Liver (tissue), 9 donors: ENCODE results near the gene TWSG1. TPM values are rescaled to one million over a fixed set of nuclear protein-coding genes. Genes with fewer than 3 reads are reported as not detected.

Experiments used
- DNase-seq: peaks from one replicate; pipeline ENCODE4 v3.0.0-alpha.2; 2017; ENCODE audit warnings: low spot score
- H3K27ac ChIP-seq, 2 donors: one replicate each; pipeline ENCODE4 v1.7.0; 2013; ENCODE audit warnings: inconsistent platforms in 2 of 2, low read length in 2 of 2, control low read depth in 1 of 2, low read depth in 1 of 2, mild to moderate bottlenecking in 1 of 2
- H3K27me3 ChIP-seq, 4 donors: one replicate each; pipeline versions ENCODE4 v1.6.1 to v1.7.0; 2013; ENCODE audit warnings: low read length in 3 of 4, inconsistent platforms in 1 of 4, mild to moderate bottlenecking in 1 of 4, moderate library complexity in 1 of 4; ENCODE audit not compliant: control insufficient read depth in 4 of 4, insufficient read depth in 4 of 4
- H3K36me3 ChIP-seq, 4 donors: one replicate each; pipeline versions ENCODE4 v1.6.1 to v1.7.0; 2013; ENCODE audit warnings: low read length in 3 of 4, mild to moderate bottlenecking in 3 of 4, low read depth in 1 of 4, moderate library complexity in 1 of 4; ENCODE audit not compliant: control insufficient read depth in 4 of 4, insufficient read depth in 3 of 4
- H3K4me1 ChIP-seq, 4 donors: one replicate each; pipeline versions ENCODE4 v1.6.1 to v1.7.0; 2013; ENCODE audit warnings: low read length in 3 of 4, mild to moderate bottlenecking in 3 of 4, moderate library complexity in 1 of 4; ENCODE audit not compliant: control insufficient read depth in 4 of 4, insufficient read depth in 4 of 4
- H3K4me3 ChIP-seq, 3 donors: one replicate each; pipeline versions ENCODE4 v1.6.1 to v1.7.0; 2013; ENCODE audit warnings: low read length in 3 of 3, control low read depth in 1 of 3, low read depth in 1 of 3, mild to moderate bottlenecking in 1 of 3
- H3K9ac ChIP-seq, 2 donors: one replicate each; pipeline ENCODE4 v1.7.0; 2013; ENCODE audit warnings: low read length in 2 of 2, mild to moderate bottlenecking in 2 of 2, moderate library complexity in 2 of 2, control low read depth in 1 of 2, low read depth in 1 of 2
- H3K9me3 ChIP-seq, 4 donors: one replicate each; pipeline versions ENCODE4 v1.6.1 to v1.7.0; 2013; ENCODE audit warnings: low read length in 3 of 4; ENCODE audit not compliant: control insufficient read depth in 4 of 4
- ATF3 ChIP-seq: IDR thresholded peaks from 2 replicates; pipeline ENCODE4 v1.6.1; 2016; ENCODE audit warnings: antibody characterized with exemption
- CTCF ChIP-seq: fragments of 150-350 bp; IDR thresholded peaks from 2 replicates; pipeline ENCODE4 v1.5.1; 2017; ENCODE audit warnings: improper control_type of control experiment, low read depth, low read length; ENCODE audit not compliant: missing input control
- FOXA1 ChIP-seq: IDR thresholded peaks from 2 replicates; pipeline ENCODE4 v1.6.1; 2016; ENCODE audit warnings: antibody characterized with exemption
- GABPA ChIP-seq, 2 donors: IDR thresholded peaks in 1 of 2; conservative IDR thresholded peaks in 1 of 2; 2 replicates each; pipeline ENCODE4 v1.6.1; 2016; ENCODE audit warnings: antibody characterized with exemption in 2 of 2, mild to moderate bottlenecking in 1 of 2, moderate library complexity in 1 of 2
- HNF4A ChIP-seq, 2 donors: conservative IDR thresholded peaks; 2 replicates each; pipeline ENCODE4 v1.6.1; 2016; ENCODE audit warnings: antibody characterized with exemption in 2 of 2, mild to moderate bottlenecking in 2 of 2
- HNF4G ChIP-seq: IDR thresholded peaks from 2 replicates; pipeline ENCODE4 v1.6.1; 2016; ENCODE audit warnings: antibody characterized with exemption
- MAX ChIP-seq: IDR thresholded peaks from 2 replicates; pipeline ENCODE4 v1.6.1; 2016; ENCODE audit warnings: antibody characterized with exemption
- NR2F2 ChIP-seq: IDR thresholded peaks from 2 replicates; pipeline ENCODE4 v1.6.1; 2016; ENCODE audit warnings: antibody characterized with exemption
- RAD21 ChIP-seq, 2 donors: IDR thresholded peaks; 2 replicates each; pipeline ENCODE4 v1.6.1; 2016; ENCODE audit warnings: antibody characterized with exemption in 2 of 2, mild to moderate bottlenecking in 2 of 2
- REST ChIP-seq: IDR thresholded peaks from 2 replicates; pipeline ENCODE4 v1.6.1; 2016; ENCODE audit warnings: antibody characterized with exemption, mild to moderate bottlenecking
- RXRA ChIP-seq, 2 donors: IDR thresholded peaks; 2 replicates each; pipeline ENCODE4 v1.6.1; 2017 to 2018; ENCODE audit warnings: antibody characterized with exemption in 2 of 2, mild to moderate bottlenecking in 1 of 2
- SP1 ChIP-seq: IDR thresholded peaks from 2 replicates; pipeline ENCODE4 v1.6.1; 2018; ENCODE audit warnings: antibody characterized with exemption, mild to moderate bottlenecking
- TAF1 ChIP-seq: conservative IDR thresholded peaks from 2 replicates; pipeline ENCODE4 v1.6.1; 2016; ENCODE audit warnings: antibody characterized with exemption, mild to moderate bottlenecking
- YY1 ChIP-seq: IDR thresholded peaks from 2 replicates; pipeline ENCODE4 v1.6.1; 2016; ENCODE audit warnings: antibody characterized with exemption, mild to moderate bottlenecking
- ZBTB33 ChIP-seq: IDR thresholded peaks from 2 replicates; pipeline ENCODE4 v1.6.1; 2016; ENCODE audit warnings: antibody characterized with exemption
- WGBS: extraction: QIAGEN DNeasy Blood & Tissue Kit; methylation state at CpG from one replicate; pipeline ENCODE4 v1.1.7; 2013; 5-methylcytosine and 5-hydroxymethylcytosine counted together
- polyA plus RNA-seq, 2 donors: library from polyadenylated mRNA; stranded (reverse) in 1 of 2; unstranded in 1 of 2; fragments of 200-250 nt in 1 of 2; fragments of >200 nt in 1 of 2; fragmentation: Nextera tagmentation in 1 of 2; extraction: Ambion mirVana in 1 of 2; gene quantifications; one replicate each; pipeline versions ENCODE4 v1.2.1 to v1.2.3, GENCODE V29; 2013 to 2015
- total RNA-seq, 2 donors: library from RNA; depleted of rRNA; stranded (reverse); fragments of >200 nt; gene quantifications; one replicate each; pipeline ENCODE4 v1.2.3, GENCODE V29; 2014
- donor health status: healthy.
- donor health status: healthy.
- donor health status: healthy.
- donor health status: healthy.
- donor health status: healthy.

The TWSG1 gene
- total and polyA plus RNA-seq, 4 donors = 3.9 to 11.1 (median 5.4) TPM

GRCh38 chr18:9328776-9329175, 5.8 kb upstream of the TWSG1 start:
- Histone ChIP-seq H3K4me1 (peaks cover 0 to 3% (median 2%) of the 10 kb centered on the region in 4 donors), H3K9ac (no peak overlapping the region), H3K27me3 (no peaks in the 10 kb centered on the region), H3K36me3 (no peaks in the 10 kb centered on the region), H3K9me3 (peaks cover 0 to 6% (median 0%) of the 10 kb centered on the region in 4 donors), H3K4me3 (no peak overlapping the region), H3K27ac (no peak overlapping the region)
- no peak for TF ChIP-seq FOXA1
- TF ChIP-seq HNF4G = no peak
- no peak for TF ChIP-seq MAX
- TF ChIP-seq GABPA (IDR thresholded peaks at IDR 0.05 in 1 of 2, conservative IDR thresholded peaks at IDR 0.05 in 1 of 2) = no peak
- TF ChIP-seq SP1 = no peak
- no peak for TF ChIP-seq YY1
- TF ChIP-seq HNF4A (conservative IDR thresholded peaks at IDR 0.05) = no peak
- TF ChIP-seq ATF3 = no peak
- TF ChIP-seq ZBTB33 = no peak
- 85% methylated on average over 2 of the region's 2 CpGs for WGBS
- DNase-seq = no peak

- no peak overlapping the region for H3K9ac ChIP-seq
- no peak overlapping the region for H3K4me3 ChIP-seq
- H3K36me3 ChIP-seq = no peaks in the 10 kb centered on the region
- TF ChIP-seq MAX = no peak
- no peak for TF ChIP-seq ATF3
- no peak for TF ChIP-seq CTCF
- TF ChIP-seq TAF1 = no peak
- no peak for TF ChIP-seq NR2F2
- TF ChIP-seq RXRA (IDR thresholded peaks at IDR 0.05) = no peak
- no peak for TF ChIP-seq GABPA (IDR thresholded peaks at IDR 0.05 in 1 of 2, conservative IDR thresholded peaks at IDR 0.05 in 1 of 2)
- TF ChIP-seq HNF4G = no peak
- no peak for TF ChIP-seq HNF4A (conservative IDR thresholded peaks at IDR 0.05)
- TF ChIP-seq RAD21 (IDR thresholded peaks at IDR 0.05) = no peak
- no peak for TF ChIP-seq ZBTB33
- TF ChIP-seq SP1 = no peak
- TF ChIP-seq YY1 = no peak
- TF ChIP-seq REST = no peak
- 88% methylated on average over 1 of the region's 1 CpG for WGBS
- H3K9me3 ChIP-seq = peaks cover 0 to 6% (median 0%) of the 10 kb centered on the region in 4 donors
- peaks cover 0 to 8% (median 6%) of the 10 kb centered on the region in 4 donors for H3K4me1 ChIP-seq
- DNase-seq = no peak
- no peaks in the 10 kb centered on the region for H3K27me3 ChIP-seq
- no peak overlapping the region for H3K27ac ChIP-seq
Observed at GRCh38 chr18:9329471-9329870, 5.1 kb upstream of the TWSG1 start.
